ENCODE data around the gene STAMBPL1.

DNA sequence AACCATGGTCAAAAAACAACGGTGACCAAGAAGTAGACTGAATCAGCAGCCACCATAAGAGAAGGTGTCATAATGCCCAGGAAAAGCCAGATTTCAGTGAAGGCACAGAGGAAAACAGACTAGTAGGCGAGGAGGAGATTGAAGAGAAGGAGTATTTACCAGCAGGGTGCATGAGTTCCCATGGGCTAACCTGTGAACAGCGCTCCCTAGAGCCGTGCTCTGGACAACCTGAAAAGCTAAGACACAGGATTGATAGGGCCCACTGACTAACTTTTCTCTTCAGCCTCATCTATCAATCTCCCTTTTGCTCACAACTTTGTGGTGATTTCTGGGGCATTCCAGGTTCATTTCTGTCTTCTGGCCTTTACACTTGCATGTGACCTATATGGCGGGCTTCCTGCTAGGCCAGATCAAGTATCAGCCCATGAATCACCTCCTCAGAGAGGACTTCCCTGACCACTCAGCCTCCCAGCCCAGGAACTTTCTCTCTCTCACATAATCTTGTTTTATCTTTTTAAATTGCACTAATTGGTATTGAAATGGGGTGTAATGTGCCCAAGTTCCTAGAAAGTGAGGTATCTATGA, 41.2 kb upstream of the STAMBPL1 start:
- TF ChIP-seq, protein P1, sequence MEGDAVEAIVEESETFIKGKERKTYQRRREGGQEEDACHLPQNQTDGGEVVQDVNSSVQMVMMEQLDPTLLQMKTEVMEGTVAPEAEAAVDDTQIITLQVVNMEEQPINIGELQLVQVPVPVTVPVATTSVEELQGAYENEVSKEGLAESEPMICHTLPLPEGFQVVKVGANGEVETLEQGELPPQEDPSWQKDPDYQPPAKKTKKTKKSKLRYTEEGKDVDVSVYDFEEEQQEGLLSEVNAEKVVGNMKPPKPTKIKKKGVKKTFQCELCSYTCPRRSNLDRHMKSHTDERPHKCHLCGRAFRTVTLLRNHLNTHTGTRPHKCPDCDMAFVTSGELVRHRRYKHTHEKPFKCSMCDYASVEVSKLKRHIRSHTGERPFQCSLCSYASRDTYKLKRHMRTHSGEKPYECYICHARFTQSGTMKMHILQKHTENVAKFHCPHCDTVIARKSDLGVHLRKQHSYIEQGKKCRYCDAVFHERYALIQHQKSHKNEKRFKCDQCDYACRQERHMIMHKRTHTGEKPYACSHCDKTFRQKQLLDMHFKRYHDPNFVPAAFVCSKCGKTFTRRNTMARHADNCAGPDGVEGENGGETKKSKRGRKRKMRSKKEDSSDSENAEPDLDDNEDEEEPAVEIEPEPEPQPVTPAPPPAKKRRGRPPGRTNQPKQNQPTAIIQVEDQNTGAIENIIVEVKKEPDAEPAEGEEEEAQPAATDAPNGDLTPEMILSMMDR (IDR thresholded peaks at IDR 0.05; ENCODE audit: low read depth, low read length), result no peak
- no peak for TF ChIP-seq EZH2phosphoT487 (IDR thresholded peaks at IDR 0.05; ENCODE audit: low read depth)

All from OCI-LY3 (cell line).